Measurements from ENCODE around the gene RGS6.

DNA sequence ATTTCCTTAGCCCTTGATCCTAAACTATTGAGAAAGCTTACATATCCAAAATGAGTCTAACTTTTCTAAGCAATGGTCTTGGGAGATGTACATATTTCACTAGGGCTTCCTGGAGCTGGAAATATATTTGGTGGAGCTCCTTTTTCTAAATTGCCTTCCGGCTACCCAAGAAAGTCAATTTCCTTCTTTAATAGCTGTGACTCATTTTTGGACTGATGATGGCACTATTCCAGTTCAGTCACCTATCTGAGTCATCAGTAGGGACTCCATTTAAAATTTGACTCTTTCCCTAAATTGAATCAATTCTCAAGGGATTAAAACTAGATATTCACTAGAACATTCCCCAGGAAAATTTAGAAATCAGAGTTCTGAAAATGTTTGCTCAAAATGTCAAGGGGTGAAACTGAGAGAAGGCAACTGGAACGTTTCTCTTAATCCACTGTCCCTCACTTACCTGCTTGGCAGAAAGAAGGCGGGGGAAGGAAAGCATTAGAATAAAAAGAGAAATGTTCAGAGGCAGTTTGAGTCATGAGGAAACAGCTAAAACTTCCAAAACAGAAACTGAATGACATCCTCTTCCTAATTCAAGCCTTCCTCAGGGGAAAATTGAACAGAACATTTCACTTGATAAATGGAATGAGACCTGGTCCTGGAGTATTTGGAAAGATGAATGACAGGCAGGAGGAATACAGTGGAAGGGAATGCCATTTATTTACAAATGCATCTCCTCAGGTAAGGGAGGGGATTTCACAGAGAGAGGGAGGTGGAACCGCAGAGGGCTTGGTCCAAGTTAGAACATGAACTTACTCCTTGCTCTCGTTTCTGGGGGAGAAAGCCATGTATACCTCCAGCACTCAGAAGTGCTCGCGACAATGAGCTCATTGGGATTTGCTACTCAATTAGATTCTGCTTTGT lies 91.2 kb downstream of the RGS6 start:
- TF ChIP-seq, protein P1, sequence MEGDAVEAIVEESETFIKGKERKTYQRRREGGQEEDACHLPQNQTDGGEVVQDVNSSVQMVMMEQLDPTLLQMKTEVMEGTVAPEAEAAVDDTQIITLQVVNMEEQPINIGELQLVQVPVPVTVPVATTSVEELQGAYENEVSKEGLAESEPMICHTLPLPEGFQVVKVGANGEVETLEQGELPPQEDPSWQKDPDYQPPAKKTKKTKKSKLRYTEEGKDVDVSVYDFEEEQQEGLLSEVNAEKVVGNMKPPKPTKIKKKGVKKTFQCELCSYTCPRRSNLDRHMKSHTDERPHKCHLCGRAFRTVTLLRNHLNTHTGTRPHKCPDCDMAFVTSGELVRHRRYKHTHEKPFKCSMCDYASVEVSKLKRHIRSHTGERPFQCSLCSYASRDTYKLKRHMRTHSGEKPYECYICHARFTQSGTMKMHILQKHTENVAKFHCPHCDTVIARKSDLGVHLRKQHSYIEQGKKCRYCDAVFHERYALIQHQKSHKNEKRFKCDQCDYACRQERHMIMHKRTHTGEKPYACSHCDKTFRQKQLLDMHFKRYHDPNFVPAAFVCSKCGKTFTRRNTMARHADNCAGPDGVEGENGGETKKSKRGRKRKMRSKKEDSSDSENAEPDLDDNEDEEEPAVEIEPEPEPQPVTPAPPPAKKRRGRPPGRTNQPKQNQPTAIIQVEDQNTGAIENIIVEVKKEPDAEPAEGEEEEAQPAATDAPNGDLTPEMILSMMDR (IDR thresholded peaks at IDR 0.05) = no peak
- TF ChIP-seq POLR2A (IDR thresholded peaks at IDR 0.05) = no peak
- no peak for TF ChIP-seq POLR2AphosphoS5 (IDR thresholded peaks at IDR 0.05)
